22Rv1 (cell line): ENCODE measurements around the gene PTH2.

ENCODE experiments used
- ZFX ChIP-seq: fragments of 450-650 bp; IDR thresholded peaks from 2 replicates; pipeline ENCODE4 v1.6.1; 2017; ENCODE audit warnings: antibody characterized with exemption, borderline replicate concordance
- TF ChIP-seq, protein P1 (sequence below): fragments of 450-650 bp; IDR thresholded peaks from 2 replicates; pipeline ENCODE4 v1.5.1; 2017; ENCODE audit warnings: mild to moderate bottlenecking

- TF ChIP-seq, protein P1, sequence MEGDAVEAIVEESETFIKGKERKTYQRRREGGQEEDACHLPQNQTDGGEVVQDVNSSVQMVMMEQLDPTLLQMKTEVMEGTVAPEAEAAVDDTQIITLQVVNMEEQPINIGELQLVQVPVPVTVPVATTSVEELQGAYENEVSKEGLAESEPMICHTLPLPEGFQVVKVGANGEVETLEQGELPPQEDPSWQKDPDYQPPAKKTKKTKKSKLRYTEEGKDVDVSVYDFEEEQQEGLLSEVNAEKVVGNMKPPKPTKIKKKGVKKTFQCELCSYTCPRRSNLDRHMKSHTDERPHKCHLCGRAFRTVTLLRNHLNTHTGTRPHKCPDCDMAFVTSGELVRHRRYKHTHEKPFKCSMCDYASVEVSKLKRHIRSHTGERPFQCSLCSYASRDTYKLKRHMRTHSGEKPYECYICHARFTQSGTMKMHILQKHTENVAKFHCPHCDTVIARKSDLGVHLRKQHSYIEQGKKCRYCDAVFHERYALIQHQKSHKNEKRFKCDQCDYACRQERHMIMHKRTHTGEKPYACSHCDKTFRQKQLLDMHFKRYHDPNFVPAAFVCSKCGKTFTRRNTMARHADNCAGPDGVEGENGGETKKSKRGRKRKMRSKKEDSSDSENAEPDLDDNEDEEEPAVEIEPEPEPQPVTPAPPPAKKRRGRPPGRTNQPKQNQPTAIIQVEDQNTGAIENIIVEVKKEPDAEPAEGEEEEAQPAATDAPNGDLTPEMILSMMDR, result no peak
- no peak for TF ChIP-seq ZFX
Observed at GRCh38 chr19:49417088-49417487, 6.2 kb downstream of the PTH2 start.
